ENCODE results near the gene ADGRV1.

The ADGRV1 gene

DNA sequence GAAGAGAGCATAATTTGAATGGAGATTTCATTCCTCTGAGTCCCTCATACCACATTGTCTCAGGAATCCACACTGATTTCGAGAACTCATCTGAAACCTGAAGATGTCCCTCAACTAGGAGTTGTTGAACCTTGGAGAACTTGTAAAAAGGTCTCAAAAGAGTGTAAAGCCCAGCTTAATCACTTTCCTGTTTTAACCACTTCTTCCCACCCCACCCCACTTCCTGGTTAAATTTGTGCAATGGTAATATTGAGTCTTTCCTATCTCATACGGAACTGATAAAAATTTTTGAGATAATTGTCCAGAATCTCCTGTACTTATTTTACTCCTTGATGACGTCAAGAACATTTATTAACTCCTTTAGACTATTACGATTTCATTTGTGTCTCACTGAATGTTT is 583.8 kb downstream of the ADGRV1 start:
- no peaks in the 10 kb centered on the region for H3K4me1 ChIP-seq (ENCODE audit: insufficient read depth, low read length)
- no peak overlapping the region for H3K4me2 ChIP-seq (ENCODE audit: insufficient read depth, low read length)
- no peak overlapping the region for H3K4me3 ChIP-seq (ENCODE audit: low read depth in 1 of 2, low read length in 2 of 2)
- no peak overlapping the region for H3K9ac ChIP-seq (ENCODE audit: low read depth, low read length)
- ATAC-seq (ENCODE audit: insufficient read depth, low read depth) (no peak), DNase-seq (no peak)
- H3K9me3 ChIP-seq (ENCODE audit: insufficient read depth, low read length, severe bottlenecking): no peaks in the 10 kb centered on the region
- no peak for TF ChIP-seq EZH2 (IDR thresholded peaks at IDR 0.05; ENCODE audit: borderline replicate concordance, low read depth, low read length, severe bottlenecking)
- TF ChIP-seq, protein P1, sequence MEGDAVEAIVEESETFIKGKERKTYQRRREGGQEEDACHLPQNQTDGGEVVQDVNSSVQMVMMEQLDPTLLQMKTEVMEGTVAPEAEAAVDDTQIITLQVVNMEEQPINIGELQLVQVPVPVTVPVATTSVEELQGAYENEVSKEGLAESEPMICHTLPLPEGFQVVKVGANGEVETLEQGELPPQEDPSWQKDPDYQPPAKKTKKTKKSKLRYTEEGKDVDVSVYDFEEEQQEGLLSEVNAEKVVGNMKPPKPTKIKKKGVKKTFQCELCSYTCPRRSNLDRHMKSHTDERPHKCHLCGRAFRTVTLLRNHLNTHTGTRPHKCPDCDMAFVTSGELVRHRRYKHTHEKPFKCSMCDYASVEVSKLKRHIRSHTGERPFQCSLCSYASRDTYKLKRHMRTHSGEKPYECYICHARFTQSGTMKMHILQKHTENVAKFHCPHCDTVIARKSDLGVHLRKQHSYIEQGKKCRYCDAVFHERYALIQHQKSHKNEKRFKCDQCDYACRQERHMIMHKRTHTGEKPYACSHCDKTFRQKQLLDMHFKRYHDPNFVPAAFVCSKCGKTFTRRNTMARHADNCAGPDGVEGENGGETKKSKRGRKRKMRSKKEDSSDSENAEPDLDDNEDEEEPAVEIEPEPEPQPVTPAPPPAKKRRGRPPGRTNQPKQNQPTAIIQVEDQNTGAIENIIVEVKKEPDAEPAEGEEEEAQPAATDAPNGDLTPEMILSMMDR (IDR thresholded peaks at IDR 0.05; ENCODE audit: borderline replicate concordance, extremely low read depth, low read length, poor library complexity, severe bottlenecking): no peak
- H3K36me3 ChIP-seq (ENCODE audit: insufficient read depth, low read length): no peaks in the 10 kb centered on the region
- H3K27me3 ChIP-seq (ENCODE audit: insufficient read depth, low read length, poor library complexity): peaks cover 14% of the 10 kb centered on the region
- H3K79me2 ChIP-seq (ENCODE audit: insufficient read depth, low read length): no peaks in the 10 kb centered on the region
- H2AFZ ChIP-seq (ENCODE audit: low read depth, low read length): no peak overlapping the region
- H3K27ac ChIP-seq (ENCODE audit: low read length): no peak overlapping the region
- no peaks in the 10 kb centered on the region for H4K20me1 ChIP-seq (ENCODE audit: insufficient read depth, low read length)

DNA sequence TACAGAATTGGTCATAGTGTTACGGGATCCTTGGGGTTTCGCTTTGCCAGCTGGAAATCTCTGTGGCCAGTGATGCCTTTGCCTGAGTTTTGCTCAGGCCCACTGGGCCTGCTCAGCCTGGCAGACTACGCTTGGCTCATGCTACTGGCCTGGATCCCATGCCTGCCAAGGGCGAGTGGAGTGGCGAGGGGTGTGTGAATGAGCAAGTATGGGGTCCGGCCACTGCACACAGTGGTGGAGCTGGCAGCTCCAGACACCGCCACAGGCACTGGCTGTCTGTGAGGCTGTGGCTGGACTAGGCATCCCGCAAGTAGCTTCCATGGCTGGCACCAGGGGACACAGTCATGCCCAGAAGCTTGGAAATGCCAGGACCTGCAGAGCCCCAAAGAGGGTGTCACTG is 584.2 kb downstream of the ADGRV1 start:
- no peak for TF ChIP-seq EZH2 (IDR thresholded peaks at IDR 0.05; ENCODE audit: borderline replicate concordance, low read depth, low read length, severe bottlenecking)
- TF ChIP-seq, protein P1 (IDR thresholded peaks at IDR 0.05; ENCODE audit: borderline replicate concordance, extremely low read depth, low read length, poor library complexity, severe bottlenecking): no peak
- Histone ChIP-seq H3K4me3 (ENCODE audit: low read depth in 1 of 2, low read length in 2 of 2) (no peak overlapping the region), H3K79me2 (ENCODE audit: insufficient read depth, low read length) (no peaks in the 10 kb centered on the region), H2AFZ (ENCODE audit: low read depth, low read length) (no peak overlapping the region), H3K9ac (ENCODE audit: low read depth, low read length) (no peak overlapping the region), H3K27ac (ENCODE audit: low read length) (no peak overlapping the region), H3K27me3 (ENCODE audit: insufficient read depth, low read length, poor library complexity) (peaks cover 14% of the 10 kb centered on the region), H4K20me1 (ENCODE audit: insufficient read depth, low read length) (no peaks in the 10 kb centered on the region), H3K36me3 (ENCODE audit: insufficient read depth, low read length) (no peaks in the 10 kb centered on the region), H3K4me2 (ENCODE audit: insufficient read depth, low read length) (no peak overlapping the region), H3K4me1 (ENCODE audit: insufficient read depth, low read length) (no peaks in the 10 kb centered on the region), H3K9me3 (ENCODE audit: insufficient read depth, low read length, severe bottlenecking) (no peaks in the 10 kb centered on the region)
- ATAC-seq (ENCODE audit: insufficient read depth, low read depth) (no peak), DNase-seq (no peak)

DNA sequence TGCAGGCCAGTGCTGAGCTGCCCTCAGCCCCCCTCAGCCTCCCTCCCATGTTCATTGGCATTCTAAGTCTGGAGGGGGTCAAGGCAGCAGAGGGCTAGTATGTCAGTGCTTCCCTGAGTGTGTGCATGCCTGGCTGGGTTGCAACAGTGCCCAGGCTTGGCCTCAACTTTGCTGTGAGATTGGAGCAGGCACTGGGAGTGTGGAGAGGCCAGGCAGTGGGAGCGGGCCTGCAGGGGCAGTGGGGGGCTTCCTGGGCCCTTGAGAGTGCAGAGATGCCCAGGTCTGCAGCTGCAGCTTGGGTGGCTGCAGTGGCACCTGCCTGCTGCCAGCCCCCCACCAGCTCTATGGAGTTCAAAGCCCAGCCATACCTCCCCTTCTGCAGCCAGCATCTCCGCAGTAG is 585.2 kb downstream of the ADGRV1 start:
- Histone ChIP-seq H3K27me3 (ENCODE audit: insufficient read depth, low read length, poor library complexity) (peaks cover 14% of the 10 kb centered on the region), H3K9me3 (ENCODE audit: insufficient read depth, low read length, severe bottlenecking) (no peaks in the 10 kb centered on the region), H3K4me1 (ENCODE audit: insufficient read depth, low read length) (no peaks in the 10 kb centered on the region), H2AFZ (ENCODE audit: low read depth, low read length) (no peak overlapping the region), H3K36me3 (ENCODE audit: insufficient read depth, low read length) (no peaks in the 10 kb centered on the region), H3K4me2 (ENCODE audit: insufficient read depth, low read length) (no peak overlapping the region), H3K4me3 (ENCODE audit: low read depth in 1 of 2, low read length in 2 of 2) (no peak overlapping the region), H4K20me1 (ENCODE audit: insufficient read depth, low read length) (no peaks in the 10 kb centered on the region), H3K9ac (ENCODE audit: low read depth, low read length) (no peak overlapping the region), H3K79me2 (ENCODE audit: insufficient read depth, low read length) (no peaks in the 10 kb centered on the region), H3K27ac (ENCODE audit: low read length) (no peak overlapping the region)
- ATAC-seq (ENCODE audit: insufficient read depth, low read depth) (no peak), DNase-seq (no peak)
- TF ChIP-seq, protein P1 (IDR thresholded peaks at IDR 0.05; ENCODE audit: borderline replicate concordance, extremely low read depth, low read length, poor library complexity, severe bottlenecking): no peak
- TF ChIP-seq EZH2 (IDR thresholded peaks at IDR 0.05; ENCODE audit: borderline replicate concordance, low read depth, low read length, severe bottlenecking): no peak

Data from DND-41 (cell line).